HG02885 (cell line): ENCODE results near the gene GPAM.
"Not testable (repeated sequence)": the region's sequence is repeated elsewhere in the genome, so short reads cannot be mapped to it uniquely, and the experiment has no call there.

ENCODE experiments used
- ATAC-seq: cut with Tn5 transposase; IDR thresholded peaks from one replicate; pipeline ENCODE4 v1.9.1; 2021; ENCODE audit warnings: mild to moderate bottlenecking; ENCODE audit not compliant: unreplicated experiment, poor library complexity

Gene GPAM, protein sequence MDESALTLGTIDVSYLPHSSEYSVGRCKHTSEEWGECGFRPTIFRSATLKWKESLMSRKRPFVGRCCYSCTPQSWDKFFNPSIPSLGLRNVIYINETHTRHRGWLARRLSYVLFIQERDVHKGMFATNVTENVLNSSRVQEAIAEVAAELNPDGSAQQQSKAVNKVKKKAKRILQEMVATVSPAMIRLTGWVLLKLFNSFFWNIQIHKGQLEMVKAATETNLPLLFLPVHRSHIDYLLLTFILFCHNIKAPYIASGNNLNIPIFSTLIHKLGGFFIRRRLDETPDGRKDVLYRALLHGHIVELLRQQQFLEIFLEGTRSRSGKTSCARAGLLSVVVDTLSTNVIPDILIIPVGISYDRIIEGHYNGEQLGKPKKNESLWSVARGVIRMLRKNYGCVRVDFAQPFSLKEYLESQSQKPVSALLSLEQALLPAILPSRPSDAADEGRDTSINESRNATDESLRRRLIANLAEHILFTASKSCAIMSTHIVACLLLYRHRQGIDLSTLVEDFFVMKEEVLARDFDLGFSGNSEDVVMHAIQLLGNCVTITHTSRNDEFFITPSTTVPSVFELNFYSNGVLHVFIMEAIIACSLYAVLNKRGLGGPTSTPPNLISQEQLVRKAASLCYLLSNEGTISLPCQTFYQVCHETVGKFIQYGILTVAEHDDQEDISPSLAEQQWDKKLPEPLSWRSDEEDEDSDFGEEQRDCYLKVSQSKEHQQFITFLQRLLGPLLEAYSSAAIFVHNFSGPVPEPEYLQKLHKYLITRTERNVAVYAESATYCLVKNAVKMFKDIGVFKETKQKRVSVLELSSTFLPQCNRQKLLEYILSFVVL

DNA sequence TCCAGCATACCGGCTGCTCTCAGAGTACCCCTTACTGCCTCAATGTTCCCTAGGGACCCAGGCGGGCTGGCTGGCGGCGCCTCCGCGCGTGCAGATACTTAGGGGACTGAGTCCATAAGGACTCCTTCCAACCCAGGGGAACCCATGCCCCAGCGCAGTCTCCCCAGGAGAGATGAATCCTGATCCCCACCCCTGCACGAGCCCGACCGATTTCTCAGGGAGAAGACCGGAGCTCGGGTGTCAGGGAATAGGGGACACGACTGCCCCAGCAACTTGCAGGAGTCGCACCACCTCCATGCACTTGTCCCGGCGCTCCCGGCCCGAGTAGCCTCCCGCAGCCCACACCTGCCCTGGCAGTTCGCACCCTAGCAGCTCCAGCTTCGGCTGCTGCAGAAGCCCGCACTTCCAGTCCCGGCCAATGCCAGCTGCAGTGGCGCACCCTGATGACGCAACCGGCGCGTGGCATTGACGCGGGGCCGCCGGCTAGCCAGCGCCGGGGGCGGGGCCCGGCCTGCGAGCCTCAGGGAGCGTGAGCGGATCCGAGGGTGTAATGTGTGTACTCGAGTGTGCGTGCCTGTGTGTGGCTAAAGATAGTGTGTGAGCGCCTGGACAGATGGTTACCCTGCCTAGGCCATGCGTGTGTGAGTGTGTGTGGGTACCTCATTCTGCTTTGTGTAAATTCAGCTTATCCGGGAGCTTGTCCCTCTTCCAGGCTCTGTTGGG lies at the start of gene GPAM:
Gene GPAM (minus strand): TSS at position 437 of the 723 bp plus-strand sequence. CDS start 1,981 bp downstream, outside the sequence.
- peak; percentile 96 for ATAC-seq

DNA sequence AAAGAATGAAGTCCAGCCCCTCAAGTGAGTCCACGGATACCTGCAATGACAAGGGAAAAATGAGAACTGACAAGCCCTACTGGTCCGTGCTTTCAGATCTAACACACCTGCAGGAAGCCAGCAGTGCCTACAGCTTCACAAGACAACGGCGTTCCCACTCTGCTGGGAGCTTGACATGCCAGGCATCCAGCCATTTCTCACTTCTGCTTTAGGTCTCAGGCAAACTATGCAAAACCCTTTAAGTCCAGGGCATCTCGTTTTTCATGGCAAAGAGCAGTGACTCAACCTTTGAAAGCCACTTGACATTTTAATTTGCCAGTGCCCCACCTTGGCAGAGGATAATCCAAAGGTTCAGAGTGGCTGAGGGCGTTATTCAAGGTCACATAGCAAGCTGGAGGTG lies 49.1 kb upstream of the GPAM start:
- ATAC-seq: peak; percentile 72

DNA sequence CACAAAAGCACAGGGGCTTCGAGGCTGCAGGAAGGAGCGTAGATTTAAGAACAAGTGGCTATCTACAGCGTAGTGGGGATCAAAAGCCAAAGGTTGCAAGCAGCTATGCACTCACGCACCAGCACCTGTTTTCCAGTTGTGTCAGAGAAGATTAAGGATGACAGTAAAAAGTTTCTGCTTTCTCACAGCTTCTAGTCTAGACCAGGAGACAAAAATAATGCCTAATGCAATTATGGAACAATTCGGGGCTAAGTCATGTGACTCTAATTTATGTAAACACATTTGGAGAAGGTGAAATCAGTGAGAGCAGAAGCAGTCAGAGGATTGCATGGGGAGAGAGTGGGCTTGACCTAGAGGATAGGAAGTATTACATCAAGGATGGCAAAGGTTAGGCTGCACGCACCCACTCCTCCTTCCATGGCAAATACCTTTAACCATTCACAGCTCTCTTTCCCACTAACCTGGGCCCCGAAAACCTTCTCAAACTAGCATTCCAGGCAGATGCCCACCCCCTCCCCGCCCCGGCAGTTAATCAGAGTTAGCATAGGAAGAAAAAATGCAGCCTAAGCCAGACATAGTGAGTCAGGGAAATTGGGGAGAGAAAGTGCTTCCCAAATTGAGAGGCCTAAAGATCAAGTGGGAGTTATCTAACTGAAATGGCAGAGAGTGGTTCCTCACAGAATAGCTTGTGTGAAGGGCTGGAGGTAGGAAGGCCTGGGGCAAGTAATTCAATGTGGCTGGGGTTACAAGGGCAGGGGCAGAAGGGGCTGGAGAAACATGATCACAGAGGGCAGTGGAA lies 48.2 kb upstream of the GPAM start:
- no peak for ATAC-seq

DNA sequence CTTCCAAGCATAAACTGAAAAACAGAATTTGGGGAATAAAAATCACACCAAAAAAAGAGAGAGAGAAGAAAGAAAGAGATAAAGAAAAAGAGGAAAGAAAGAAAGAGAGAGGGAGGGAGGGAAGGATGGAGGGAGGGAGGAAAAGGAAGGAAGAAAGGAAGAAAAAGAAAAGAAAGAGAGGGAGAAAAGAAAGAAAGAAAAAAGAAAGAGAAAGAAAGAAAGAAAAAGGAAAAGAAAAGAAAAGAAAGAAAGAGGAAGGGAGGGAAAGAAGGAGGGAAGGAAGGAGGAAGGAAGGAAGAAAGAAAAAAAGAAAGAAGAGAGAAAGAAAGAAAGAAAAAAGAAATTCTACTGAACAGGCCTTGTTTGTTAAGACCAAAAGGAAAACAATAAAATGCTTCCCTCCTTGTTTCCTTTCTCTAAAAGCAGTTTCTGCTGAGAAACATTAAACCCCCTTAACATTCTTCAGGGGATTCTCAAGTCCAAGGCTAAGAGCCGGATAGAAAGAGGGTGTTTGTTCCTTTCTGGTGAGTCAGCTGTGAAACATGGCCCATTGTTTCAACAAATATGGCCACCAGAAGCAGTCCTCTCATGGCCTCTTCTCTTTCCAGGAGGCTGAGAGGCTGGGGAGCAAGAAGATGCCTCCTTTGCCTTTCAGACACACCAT lies 46.9 kb upstream of the GPAM start:
- no peak for ATAC-seq

DNA sequence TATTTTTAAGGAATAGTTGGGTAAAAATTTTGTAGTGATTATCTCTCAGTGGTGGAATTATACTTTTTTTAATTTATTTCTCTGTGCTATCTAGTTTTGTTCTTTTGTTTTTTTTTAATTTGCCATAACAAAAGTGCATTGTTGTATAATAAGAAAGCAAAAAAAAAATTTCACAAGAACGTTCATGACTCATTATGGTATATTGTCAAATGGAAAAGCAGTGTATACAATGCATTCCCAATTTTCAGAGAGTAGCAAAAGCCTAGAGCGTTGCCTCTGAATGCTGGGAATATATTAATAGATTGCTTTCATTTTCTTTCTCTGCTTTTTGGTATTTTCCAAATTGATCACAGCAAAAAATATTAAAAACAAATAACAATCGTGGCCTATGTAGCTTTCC lies 46.3 kb upstream of the GPAM start:
- ATAC-seq: no peak

DNA sequence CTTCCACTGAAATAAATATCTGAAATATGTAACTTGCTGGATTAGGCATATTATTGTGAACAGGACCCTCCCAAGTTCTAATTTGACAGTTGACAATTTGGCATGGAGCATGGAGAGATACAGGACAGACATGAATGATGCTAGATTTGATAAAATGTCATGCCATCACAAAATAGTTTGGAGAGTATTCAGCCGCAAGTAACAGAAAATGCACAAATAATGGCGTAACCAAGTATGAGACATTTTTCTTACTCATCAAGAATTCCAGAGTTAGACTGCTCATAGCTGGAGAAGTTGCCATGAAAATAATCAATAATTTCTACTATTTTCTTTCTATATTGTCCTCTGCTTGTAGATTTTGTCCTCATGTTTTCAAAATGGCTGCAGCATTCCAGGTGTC lies 45.5 kb upstream of the GPAM start:
- no peak for ATAC-seq

DNA sequence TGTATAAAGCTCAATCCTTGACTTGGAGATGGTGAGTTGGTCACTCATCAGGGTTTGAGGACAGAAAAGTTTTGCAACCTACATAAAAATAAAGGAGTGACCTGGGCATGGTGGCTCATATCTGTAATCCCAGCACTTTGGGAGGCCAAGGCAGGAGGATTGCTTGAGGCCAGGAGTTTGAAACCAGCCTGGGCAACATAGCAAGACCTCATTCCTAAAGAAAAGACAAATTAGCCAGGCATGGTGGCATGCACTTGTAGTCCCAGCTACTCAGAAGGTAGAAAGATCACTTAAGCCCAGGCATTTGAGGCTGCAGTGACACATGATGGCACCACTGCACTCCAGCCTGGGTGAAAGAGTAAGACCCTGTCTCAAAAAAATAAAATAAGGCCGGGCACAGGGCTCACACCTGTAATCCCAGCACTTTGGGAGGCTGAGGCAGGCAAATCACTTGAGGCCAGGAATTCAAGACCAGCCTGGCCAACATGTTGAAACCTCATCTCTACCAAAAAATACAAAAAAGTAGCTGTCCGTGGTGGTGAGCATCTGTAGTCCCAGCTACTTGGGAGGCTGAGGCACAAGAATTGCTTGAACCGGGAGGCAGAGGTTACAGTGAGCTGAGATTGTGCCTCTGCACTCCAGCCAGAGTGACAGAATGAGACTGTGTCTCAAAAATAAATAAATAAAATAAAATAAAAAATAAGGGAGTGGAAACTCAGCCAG lies 45.0 kb upstream of the GPAM start:
- ATAC-seq: not testable (repeated sequence)

DNA sequence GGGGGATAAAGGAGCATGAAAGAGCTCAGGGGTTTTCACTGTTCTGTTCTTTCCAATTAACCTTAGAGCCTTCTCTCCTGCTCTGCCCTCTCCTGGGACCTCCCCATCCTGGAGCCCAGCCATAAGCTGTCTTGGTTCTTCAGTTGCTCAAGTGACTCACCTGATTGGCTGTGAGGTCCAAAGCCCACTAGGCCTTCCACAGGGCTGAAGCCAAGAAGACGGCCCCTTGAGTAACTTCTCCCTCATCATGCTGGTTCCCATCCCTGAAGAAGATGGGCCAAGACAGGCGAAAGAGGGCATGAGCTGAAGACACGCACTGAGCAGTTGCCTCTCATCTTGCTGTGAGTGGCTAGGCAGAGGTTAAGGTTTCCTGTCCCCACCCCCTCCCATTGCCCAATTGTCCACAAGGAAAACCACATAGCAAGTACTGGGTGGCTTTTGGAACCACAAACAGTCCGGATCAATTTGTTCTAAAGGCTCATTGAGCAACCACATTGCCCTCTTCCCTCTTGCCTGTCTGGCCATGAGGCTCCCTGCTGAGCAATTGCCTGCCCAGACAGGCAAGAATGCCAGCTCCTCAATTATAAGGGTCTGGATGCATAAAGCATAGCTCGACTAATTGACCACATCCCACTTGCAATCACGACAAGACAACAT lies 43.9 kb upstream of the GPAM start:
- ATAC-seq: no peak

DNA sequence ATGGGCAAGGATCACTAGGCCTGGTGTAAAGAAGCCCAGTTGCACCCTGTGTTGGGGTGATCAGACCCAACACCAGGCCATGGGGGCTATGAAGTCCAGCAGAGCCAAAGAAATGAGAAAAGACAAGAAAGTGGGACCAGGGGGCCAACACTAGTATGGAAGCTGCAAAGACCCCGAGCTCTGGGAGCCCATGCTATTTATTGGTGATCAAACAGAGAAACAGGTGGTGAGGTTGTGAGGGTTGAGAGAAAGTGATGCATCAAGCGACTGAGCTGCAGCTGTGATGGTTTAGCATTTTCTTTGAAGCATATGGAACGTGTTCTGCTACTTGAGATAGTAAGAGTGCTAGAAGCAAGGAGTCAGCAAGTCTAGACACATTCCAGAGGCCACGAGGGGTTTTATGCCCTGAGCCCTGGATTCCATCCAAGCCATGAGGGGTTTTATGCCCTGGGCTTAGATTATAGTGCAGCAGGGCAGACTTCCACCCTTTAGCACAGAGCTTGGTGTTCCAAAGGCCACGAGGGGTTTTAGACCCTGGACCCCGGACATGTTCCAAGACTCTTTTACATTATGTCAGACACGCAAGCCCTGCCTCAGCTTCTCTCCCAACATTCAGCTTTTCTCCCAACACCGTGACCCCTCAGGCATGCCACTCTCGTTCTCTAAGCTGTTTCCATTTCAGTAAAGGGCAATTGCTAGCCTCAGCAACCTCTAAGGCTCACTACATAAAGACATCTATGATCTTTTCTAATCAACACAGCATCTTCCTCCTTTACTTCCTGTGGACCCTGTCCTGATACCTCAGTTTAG lies 43.1 kb upstream of the GPAM start:
- no peak for ATAC-seq

DNA sequence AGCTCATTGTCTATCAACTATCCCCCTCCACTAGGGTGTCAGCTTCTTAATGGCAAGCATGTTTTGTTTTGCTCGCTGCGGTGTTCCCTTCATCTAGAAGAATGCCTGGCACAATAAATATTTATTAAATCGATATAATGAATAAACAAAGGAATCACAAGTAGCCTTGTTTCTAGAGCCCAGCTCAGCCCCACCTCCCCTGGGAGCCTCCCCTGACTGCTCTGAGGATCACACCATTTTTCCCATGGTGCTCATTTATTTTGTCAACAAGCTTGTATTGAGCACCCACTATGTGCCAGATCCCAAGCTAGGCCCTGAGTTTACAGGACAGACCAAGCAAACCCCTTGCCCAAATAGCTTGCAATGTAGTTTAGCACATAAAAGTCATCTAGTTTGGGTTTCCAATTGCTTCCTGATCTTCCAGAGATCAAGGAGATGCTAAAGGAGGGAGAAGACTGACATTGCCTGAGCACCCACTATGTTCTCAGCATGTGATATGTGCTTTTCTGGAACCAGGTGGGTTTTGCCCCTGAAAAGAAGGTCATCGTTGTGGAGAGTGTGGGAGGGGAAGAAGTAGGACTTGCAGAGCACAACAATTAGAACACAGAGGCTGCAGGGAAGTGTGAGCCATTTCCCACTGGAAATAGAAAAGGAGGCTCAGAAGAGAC lies 42.3 kb upstream of the GPAM start:
- no peak for ATAC-seq

DNA sequence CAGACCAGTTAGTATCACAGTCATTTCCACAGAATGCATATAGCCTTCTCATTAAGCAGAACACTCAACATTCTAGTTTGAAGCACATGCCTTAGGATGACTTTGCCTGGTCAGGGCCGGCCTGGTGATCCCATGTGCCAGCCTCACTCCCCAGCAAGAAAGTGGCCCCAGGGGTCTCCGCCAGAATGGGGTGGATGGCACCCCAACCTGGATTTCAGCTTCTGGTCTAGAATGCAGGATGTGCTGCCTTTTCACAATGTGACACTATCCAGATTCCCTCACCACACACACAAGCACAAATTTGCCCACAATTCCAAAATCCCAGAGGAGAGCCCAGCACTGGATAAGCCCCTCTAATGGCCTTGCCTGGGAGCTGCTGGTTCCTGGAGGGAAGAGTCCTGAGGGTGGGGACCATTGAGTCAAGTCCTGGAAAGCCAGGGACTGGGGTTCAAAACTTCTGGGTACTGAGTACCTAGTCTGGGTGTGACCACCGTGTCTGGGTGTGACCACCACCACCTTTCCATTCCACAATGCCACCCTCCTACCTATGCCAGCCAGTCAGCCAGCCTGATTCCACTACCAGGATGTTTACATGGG lies 41.5 kb upstream of the GPAM start:
- no peak for ATAC-seq

DNA sequence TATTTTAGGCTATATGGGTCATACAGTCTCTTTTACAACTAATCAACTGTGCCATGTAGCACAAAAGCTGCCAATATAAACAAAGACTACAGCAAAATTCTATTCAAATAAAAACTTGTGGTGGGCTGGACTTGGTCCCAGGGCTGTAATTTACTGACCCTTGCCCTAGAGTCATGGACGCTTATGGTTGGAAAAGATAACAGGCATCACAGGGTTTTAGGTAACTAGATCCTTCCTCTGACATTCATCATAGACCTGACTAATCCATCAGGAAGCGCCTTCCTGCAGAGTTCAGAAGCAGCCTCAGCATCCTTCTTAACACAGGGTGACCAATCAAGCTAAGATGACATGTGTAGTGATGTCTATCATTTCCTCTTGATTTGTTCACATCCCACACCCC lies 40.2 kb upstream of the GPAM start:
- no peak for ATAC-seq

DNA sequence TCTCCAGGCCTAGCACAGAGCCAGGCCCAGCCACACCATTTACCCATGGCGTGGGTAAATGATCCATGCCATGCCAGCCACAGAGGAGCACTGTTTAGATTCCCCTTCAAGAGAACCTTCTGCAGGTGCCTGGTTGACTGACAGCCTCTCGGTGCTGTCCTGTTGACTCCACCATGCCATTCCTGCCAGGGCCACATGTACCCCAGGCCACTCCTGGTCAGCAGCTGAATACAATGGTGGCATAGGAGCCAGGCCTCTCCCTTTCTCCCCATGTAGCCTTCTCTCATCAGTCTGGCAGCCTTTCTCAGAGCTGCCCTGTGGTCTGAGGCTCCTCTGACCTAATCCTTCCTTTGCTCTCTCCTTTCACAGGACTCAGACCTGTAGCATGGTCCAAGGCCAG lies 39.2 kb upstream of the GPAM start:
- no peak for ATAC-seq

DNA sequence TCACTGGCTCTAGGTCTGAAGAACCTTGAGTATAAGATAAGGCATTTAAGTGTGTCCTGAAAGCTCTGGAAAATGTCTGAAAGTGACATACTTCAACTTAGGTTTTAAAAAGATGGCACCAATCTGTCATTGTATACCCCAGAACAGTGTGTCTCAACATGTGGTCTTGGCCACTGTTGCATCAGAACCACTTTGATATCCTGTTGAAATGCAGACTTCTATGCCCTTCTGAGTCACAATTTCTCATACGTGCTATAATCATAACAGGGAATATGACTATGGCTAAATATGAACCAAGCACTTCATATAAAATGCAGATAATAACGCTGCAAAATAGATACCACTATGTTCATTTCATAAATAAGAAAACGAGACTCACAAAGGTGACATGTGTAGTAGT lies 38.0 kb upstream of the GPAM start:
- ATAC-seq: no peak

DNA sequence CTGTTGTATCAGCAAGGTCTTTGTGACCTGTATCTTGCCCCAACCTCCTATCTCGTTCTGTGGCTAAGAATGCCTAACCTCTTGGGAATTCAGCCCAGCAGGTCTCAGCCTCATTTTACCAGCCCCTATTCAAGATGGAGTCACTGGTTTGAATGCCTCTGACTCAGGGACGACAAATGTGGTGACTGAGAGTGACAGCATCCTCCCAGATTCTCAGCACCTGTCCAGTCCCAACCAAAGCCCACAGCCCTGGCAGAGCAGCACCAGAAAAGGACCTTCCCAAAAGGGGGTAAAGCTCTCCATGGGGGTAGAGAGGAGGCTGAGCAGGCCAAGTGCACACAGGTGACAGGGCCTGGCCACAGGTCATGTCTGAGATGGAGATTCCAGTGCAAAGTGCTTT lies 35.4 kb upstream of the GPAM start:
- ATAC-seq: no peak

DNA sequence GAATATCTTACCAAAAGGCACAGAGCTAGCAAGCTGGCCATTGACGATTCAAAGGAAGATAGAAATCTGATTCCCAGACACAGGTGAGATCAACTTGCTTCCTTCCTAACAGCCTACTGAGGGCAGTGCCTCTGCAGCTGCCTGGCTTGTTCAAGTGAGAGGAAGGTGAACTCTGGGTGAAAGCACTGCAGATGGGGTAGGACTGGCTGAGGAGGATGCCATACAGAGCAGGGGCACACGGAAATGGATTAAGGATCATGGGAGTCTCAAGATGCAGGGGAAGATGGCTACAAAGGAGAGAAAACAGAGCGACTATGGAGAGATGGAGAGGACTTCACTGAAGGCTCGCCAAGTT lies 34.4 kb upstream of the GPAM start:
- ATAC-seq: no peak
